MCF 10A (cell line): Measurements from ENCODE around the gene PSME3IP1. TPM values are rescaled to one million over a fixed set of nuclear protein-coding genes. Genes with fewer than 3 reads are reported as not detected.

Source experiments
- BruUV-seq: library from RNA; stranded (reverse); fragments of 400-500 nt; replicated peaks from 2 replicates; lab custom pipeline; 2021; lab: Mats Ljungman, UMichigan
- CTCF ChIA-PET: fragments of 300-600 bp; sonication (Branson Sonifier 250); formaldehyde crosslinking; extraction: SDS; loops from one replicate; lab custom pipeline; 2021; ENCODE audit warnings: antibody characterized with exemption, inconsistent platforms; lab: Yijun Ruan, JAX
- POLR2A ChIA-PET: fragments of 300-600, 350-650 bp; sonication (Branson Sonifier 250); formaldehyde crosslinking; extraction: SDS; loops from one replicate; lab custom pipeline; 2020; ENCODE audit warnings: antibody characterized with exemption, inconsistent platforms; lab: Yijun Ruan, JAX
- DNase-seq: peaks from one replicate; pipeline ENCODE4 v3.0.0-alpha.2; 2018; ENCODE audit not compliant: unreplicated experiment
- H3K27ac Mint-ChIP-seq: one replicate; pipeline ENCODE4 v1.8.0; 2022; ENCODE audit warnings: mild to moderate bottlenecking, low read depth, mixed read lengths; ENCODE audit not compliant: unreplicated experiment
- H3K27me3 Mint-ChIP-seq: one replicate; pipeline ENCODE4 v1.8.0; 2022; ENCODE audit warnings: mixed read lengths; ENCODE audit not compliant: insufficient read depth, unreplicated experiment
- H3K36me3 Mint-ChIP-seq: one replicate; pipeline ENCODE4 v1.8.0; 2022; ENCODE audit warnings: mild to moderate bottlenecking, moderate library complexity, mixed read lengths; ENCODE audit not compliant: insufficient read depth, unreplicated experiment
- H3K4me1 Mint-ChIP-seq: one replicate; pipeline ENCODE4 v1.8.0; 2022; ENCODE audit warnings: mixed read lengths; ENCODE audit not compliant: insufficient read depth, unreplicated experiment
- H3K4me3 Mint-ChIP-seq: one replicate; pipeline ENCODE4 v1.8.0; 2022; ENCODE audit warnings: mild to moderate bottlenecking, moderate library complexity, mixed read lengths; ENCODE audit not compliant: unreplicated experiment
- H3K9me3 Mint-ChIP-seq: one replicate; pipeline ENCODE4 v1.8.0; 2022; ENCODE audit warnings: mixed read lengths; ENCODE audit not compliant: unreplicated experiment
- CTCF ChIP-seq: fragments of 200-600 bp; IDR thresholded peaks from one replicate; pipeline ENCODE4 v1.8.0; 2022; ENCODE audit warnings: antibody characterized with exemption, mild to moderate bottlenecking; ENCODE audit not compliant: unreplicated experiment
- intact Hi-C: fragments of 100-400 bp; cut with micrococcal nuclease; formaldehyde crosslinking; loops from 2 replicates; pipeline ENCODE4 v1.14.1; 2022
- total RNA-seq: library from RNA; stranded (reverse); gene quantifications from 2 replicates; pipeline ENCODE4 v1.2.3, GENCODE V29; 2022

The PSME3IP1 gene
- total RNA-seq, 1 experiment from 2014 or later = 107 TPM

GRCh38 chr16:57152096-57153093 lies 33.4 kb downstream of the PSME3IP1 start:
- H3K36me3 Mint-ChIP-seq = peaks cover 51% of the 10 kb centered on the region
- no peaks in the 10 kb centered on the region for H3K4me1 Mint-ChIP-seq
- H3K27ac Mint-ChIP-seq = no peak overlapping the region
- DNase-seq = no peak
- H3K4me3 Mint-ChIP-seq = no peak overlapping the region
- POLR2A ChIA-PET = interaction anchor here (0.5 to 1.1 kb wide), 3 partner anchors 13 to 115 kb away, joined by 3 to 4 read pairs (median 3); no protein-coding TSS in a partner anchor
- intact Hi-C loops = no loop called here
- CTCF ChIA-PET = interaction anchor here (0.6 to 1.3 kb wide), 4 partner anchors 9 to 64 kb away, joined by 3 to 6 read pairs (median 4); partner anchors contain the start of gene CPNE2
- BruUV-seq = no TSS peak
- H3K27me3 Mint-ChIP-seq = no peaks in the 10 kb centered on the region
- no peak for TF ChIP-seq CTCF
- H3K9me3 Mint-ChIP-seq = no peaks in the 10 kb centered on the region

DNA sequence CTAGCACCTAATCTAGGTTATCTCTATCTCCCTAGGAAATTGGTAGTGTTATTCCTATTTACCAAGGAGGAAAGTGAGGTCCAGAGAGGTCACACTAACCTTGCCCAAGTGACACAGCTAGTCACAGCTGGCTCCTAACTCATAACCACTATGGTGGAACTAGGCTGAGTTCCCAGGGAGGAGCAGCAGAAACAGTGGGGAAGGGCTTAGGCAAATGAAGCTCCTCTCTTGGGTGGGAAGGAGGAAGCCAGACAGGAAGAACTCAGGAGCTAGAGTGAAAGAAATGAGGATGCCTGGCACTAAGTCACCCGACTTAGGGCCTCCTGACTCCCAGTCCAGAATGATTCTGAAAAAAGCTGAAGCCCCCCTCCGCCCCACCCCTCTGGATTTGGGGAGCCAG lies 34.5 kb downstream of the PSME3IP1 start:
- no peak for DNase-seq
- CTCF ChIA-PET = interaction anchor here (0.9 to 1.3 kb wide), 4 partner anchors 10 to 67 kb away, joined by 4 to 6 read pairs (median 4); partner anchors contain the start of gene CPNE2
- TF ChIP-seq CTCF = no peak
- Mint-ChIP-seq H3K27me3 (no peaks in the 10 kb centered on the region), H3K9me3 (no peaks in the 10 kb centered on the region), H3K27ac (no peak overlapping the region), H3K4me1 (no peaks in the 10 kb centered on the region), H3K4me3 (no peak overlapping the region), H3K36me3 (peaks cover 42% of the 10 kb centered on the region)
- intact Hi-C loops = no loop called here
- POLR2A ChIA-PET = interaction anchor here (0.6 to 1.1 kb wide), 2 partner anchors 11 to 20 kb away, joined by 3 to 4 read pairs; no protein-coding TSS in a partner anchor
- no TSS peak for BruUV-seq

- H3K9me3 Mint-ChIP-seq = no peaks in the 10 kb centered on the region
- DNase-seq = no peak
- intact Hi-C loops = no loop called here
- no peak overlapping the region for H3K4me3 Mint-ChIP-seq
- peaks cover 37% of the 10 kb centered on the region for H3K36me3 Mint-ChIP-seq
- no peaks in the 10 kb centered on the region for H3K27me3 Mint-ChIP-seq
- H3K27ac Mint-ChIP-seq = no peak overlapping the region
- no peaks in the 10 kb centered on the region for H3K4me1 Mint-ChIP-seq
- ChIA-PET POLR2A (interaction anchor here (1.0 to 1.1 kb wide), 2 partner anchors 19 to 50 kb away, joined by 3 read pairs; no protein-coding TSS in a partner anchor), CTCF (interaction anchor here (0.8 to 1.3 kb wide), 4 partner anchors 11 to 66 kb away, joined by 3 to 6 read pairs (median 4); partner anchors contain the start of gene CPNE2)
- TF ChIP-seq CTCF = no peak
- BruUV-seq = no TSS peak
These were observed 35.0 kb downstream of the PSME3IP1 start for GRCh38 chr16:57150682-57151330.
